ENCODE results near the gene PARG.
A peak's percentile ranks its signal among the peaks of the same experiment; 100 is the strongest.
"Not testable (repeated sequence)": the region's sequence is repeated elsewhere in the genome, so short reads cannot be mapped to it uniquely, and the experiment has no call there.

PARG gene

DNA sequence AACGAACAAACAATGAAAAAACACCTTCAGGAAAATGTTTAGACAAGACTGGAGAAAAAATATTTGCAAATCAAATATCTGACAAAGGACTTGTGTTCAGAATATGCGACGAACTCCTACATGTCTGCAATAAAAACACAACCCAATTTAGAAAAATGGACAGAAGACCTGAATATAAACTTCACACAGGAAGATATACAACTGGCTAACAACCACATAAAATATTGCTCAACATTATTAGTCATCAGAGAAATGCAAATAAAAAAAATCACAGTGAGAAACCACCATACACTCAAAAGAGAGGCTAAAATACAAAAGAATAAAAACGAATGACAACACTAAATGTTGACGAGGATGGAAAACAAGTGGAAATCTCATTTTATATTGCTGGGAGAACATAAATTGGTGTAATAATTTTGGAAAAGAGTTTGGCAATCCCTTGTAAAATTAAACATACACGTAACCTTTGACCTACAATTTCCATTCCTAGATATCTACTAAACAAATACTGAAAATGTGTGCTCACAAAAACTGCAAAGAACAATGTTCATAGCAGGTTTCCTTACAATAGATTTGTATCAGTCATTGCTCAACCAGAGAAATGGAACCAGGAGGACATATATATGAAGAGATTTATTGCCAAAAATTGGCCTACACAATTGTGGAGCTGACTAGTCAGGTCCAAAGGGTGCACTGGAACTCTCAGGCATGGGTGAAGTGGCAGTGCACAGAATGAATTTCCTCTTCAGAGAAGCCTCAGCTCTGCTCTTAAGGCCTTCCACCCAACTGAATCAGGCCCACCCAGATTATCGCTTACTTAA is 96.8 kb downstream of the PARG start:
- Histone ChIP-seq H3K27me3 (ENCODE audit: insufficient read depth, poor library complexity, severe bottlenecking) (no peaks in the 10 kb centered on the region), H3K36me3 (ENCODE audit: low read depth) (peaks cover 39% of the 10 kb centered on the region), H3K4me3 (ENCODE audit: severe bottlenecking) (no peak overlapping the region), H3K4me1 (ENCODE audit: insufficient read depth, poor library complexity, severe bottlenecking) (peaks cover 10% of the 10 kb centered on the region), H3K27ac (ENCODE audit: poor library complexity, severe bottlenecking) (peak overlapping the region; percentile 29), H3K9me3 (ENCODE audit: severe bottlenecking) (no peaks in the 10 kb centered on the region)
- no peak for DNase-seq (ENCODE audit: low spot score)
- peak; percentile 87 for ATAC-seq (ENCODE audit: low read depth)
- TF ChIP-seq, protein P1, sequence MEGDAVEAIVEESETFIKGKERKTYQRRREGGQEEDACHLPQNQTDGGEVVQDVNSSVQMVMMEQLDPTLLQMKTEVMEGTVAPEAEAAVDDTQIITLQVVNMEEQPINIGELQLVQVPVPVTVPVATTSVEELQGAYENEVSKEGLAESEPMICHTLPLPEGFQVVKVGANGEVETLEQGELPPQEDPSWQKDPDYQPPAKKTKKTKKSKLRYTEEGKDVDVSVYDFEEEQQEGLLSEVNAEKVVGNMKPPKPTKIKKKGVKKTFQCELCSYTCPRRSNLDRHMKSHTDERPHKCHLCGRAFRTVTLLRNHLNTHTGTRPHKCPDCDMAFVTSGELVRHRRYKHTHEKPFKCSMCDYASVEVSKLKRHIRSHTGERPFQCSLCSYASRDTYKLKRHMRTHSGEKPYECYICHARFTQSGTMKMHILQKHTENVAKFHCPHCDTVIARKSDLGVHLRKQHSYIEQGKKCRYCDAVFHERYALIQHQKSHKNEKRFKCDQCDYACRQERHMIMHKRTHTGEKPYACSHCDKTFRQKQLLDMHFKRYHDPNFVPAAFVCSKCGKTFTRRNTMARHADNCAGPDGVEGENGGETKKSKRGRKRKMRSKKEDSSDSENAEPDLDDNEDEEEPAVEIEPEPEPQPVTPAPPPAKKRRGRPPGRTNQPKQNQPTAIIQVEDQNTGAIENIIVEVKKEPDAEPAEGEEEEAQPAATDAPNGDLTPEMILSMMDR (IDR thresholded peaks at IDR 0.05; ENCODE audit: poor library complexity, severe bottlenecking): no peak

DNA sequence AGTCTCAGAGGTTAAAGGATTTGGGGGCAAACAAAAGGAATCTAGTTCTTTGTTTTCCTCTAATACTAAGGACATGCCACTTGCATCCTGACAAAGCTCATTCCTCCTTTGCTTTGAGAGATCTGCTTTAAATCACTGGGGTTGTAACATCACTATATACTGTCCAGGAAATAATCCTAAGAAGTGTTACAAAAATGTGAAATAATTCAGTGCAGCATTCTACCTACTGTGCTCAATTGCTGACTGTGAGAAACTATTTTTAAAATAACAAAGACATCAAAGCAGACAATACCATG is 99.5 kb downstream of the PARG start:
- not testable (repeated sequence) for H3K27me3 ChIP-seq (ENCODE audit: insufficient read depth, poor library complexity, severe bottlenecking); DNase-seq (ENCODE audit: low spot score)

DNA sequence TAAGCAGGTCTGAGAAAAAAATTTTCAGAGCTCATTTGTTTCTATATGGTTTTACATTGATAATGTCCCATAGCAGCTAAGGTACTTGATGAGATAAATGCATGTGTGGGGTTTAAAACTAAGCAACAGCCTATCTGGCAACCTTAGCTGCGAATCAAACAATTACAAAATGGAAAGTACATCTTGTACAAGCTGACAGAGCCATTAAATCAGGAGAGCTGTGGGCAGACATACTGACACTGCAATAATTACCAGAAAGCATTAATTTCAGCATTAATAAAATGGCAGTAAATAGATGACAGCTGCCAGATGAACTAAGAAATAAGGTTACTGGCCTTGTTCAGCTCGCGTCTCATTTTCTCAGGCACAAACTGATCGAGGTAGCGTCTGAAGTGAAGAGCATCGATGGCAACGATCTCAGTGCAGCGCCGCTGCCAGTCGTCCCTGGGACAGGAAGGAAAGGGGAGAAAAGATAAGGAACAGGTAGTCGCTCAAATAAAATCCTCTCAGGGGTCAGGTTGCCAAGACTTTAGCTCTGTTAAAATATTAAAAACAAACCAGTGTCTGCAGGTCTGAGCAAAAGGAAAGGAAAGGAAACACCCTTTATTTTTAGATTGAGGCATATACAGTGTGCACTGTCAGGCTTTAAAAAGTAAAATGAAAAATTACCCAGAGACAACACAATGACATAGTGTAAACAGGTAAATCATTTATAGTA is 100.1 kb downstream of the PARG start:
- H3K27ac ChIP-seq (ENCODE audit: poor library complexity, severe bottlenecking): no peak overlapping the region
- no peaks in the 10 kb centered on the region for H3K9me3 ChIP-seq (ENCODE audit: severe bottlenecking)
- no peaks in the 10 kb centered on the region for H3K27me3 ChIP-seq (ENCODE audit: insufficient read depth, poor library complexity, severe bottlenecking)
- TF ChIP-seq, protein P1 (IDR thresholded peaks at IDR 0.05; ENCODE audit: poor library complexity, severe bottlenecking): no peak
- DNase-seq (ENCODE audit: low spot score) (no peak), ATAC-seq (ENCODE audit: low read depth) (no peak)
- H3K36me3 ChIP-seq (ENCODE audit: low read depth): peaks cover 54% of the 10 kb centered on the region
- H3K4me1 ChIP-seq (ENCODE audit: insufficient read depth, poor library complexity, severe bottlenecking): peaks cover 10% of the 10 kb centered on the region
- no peak overlapping the region for H3K4me3 ChIP-seq (ENCODE audit: severe bottlenecking)

More for the DNA sequence above, 99.5 kb downstream of the PARG start:
- peaks cover 54% of the 10 kb centered on the region for H3K36me3 ChIP-seq (ENCODE audit: low read depth)
- not testable (repeated sequence) for H3K4me3 ChIP-seq (ENCODE audit: severe bottlenecking); H3K9me3 ChIP-seq (ENCODE audit: severe bottlenecking); ATAC-seq (ENCODE audit: low read depth); H3K4me1 ChIP-seq (ENCODE audit: insufficient read depth, poor library complexity, severe bottlenecking); H3K27ac ChIP-seq (ENCODE audit: poor library complexity, severe bottlenecking)

DNA sequence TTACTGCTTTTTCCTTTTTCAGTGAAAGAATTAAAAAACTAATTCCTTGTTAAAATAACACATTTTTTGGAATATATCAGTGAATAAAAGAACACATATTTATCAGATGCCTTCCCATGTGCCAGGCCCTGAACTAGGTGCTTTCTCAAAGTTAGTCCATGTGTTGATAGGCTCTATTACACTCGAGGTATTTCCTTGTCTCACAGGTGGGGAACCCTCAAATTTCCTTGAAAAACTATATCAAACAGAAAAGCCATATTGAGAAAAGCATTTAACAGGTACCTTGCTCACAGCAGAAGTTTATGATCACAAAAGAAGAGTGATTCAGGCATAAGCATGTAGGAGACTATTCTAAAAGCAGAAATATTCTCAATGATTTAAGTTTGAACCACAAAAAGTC is 104.1 kb downstream of the PARG start:
- H3K27ac ChIP-seq (ENCODE audit: poor library complexity, severe bottlenecking): no peak overlapping the region
- no peak for ATAC-seq (ENCODE audit: low read depth)
- TF ChIP-seq, protein P1 (IDR thresholded peaks at IDR 0.05; ENCODE audit: poor library complexity, severe bottlenecking): no peak

DNA sequence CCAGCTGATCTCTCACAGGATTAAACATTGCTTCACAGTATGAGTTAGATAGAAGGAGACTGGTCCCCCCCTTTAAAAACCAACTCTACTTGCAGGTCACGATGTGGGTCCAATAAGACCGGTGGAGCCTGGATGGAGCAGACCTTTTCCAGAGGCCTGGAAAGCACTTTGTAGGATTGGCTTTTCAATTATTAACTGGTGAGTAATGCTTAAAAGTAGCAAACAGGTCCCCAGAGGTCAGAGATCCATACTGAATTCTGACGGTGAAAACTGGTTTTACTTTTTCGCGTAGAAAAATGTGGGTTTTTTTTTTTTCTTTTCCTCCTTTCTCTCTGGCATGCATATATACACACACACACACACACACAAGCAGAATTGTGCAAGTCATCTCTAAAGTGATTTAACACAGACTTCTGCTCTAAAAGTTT is 104.8 kb downstream of the PARG start:
- TF ChIP-seq, protein P1 (IDR thresholded peaks at IDR 0.05; ENCODE audit: poor library complexity, severe bottlenecking): no peak
- H3K9me3 ChIP-seq (ENCODE audit: severe bottlenecking): no peaks in the 10 kb centered on the region
- no peak for ATAC-seq (ENCODE audit: low read depth)
- no peaks in the 10 kb centered on the region for H3K27me3 ChIP-seq (ENCODE audit: insufficient read depth, poor library complexity, severe bottlenecking)
- no peak for DNase-seq (ENCODE audit: low spot score)
- no peaks in the 10 kb centered on the region for H3K4me1 ChIP-seq (ENCODE audit: insufficient read depth, poor library complexity, severe bottlenecking)
- H3K4me3 ChIP-seq (ENCODE audit: severe bottlenecking): no peak overlapping the region
- H3K36me3 ChIP-seq (ENCODE audit: low read depth): peaks cover 48% of the 10 kb centered on the region
- no peak overlapping the region for H3K27ac ChIP-seq (ENCODE audit: poor library complexity, severe bottlenecking)

More for the DNA sequence above, 104.1 kb downstream of the PARG start:
- Histone ChIP-seq H3K36me3 (ENCODE audit: low read depth) (peaks cover 50% of the 10 kb centered on the region), H3K4me3 (ENCODE audit: severe bottlenecking) (no peak overlapping the region), H3K9me3 (ENCODE audit: severe bottlenecking) (no peaks in the 10 kb centered on the region), H3K4me1 (ENCODE audit: insufficient read depth, poor library complexity, severe bottlenecking) (no peaks in the 10 kb centered on the region), H3K27me3 (ENCODE audit: insufficient read depth, poor library complexity, severe bottlenecking) (no peaks in the 10 kb centered on the region)
- no peak for DNase-seq (ENCODE audit: low spot score)
